GM12872 (cell line): ENCODE results near the gene RPS6KA3.

ENCODE experiments used
- TF ChIP-seq, protein P1 (sequence below): IDR thresholded peaks from 3 replicates; pipeline ENCODE4 v1.5.1; 2011; ENCODE audit warnings: low read depth, mild to moderate bottlenecking, low read length, moderate library complexity; ENCODE audit not compliant: insufficient read depth

RPS6KA3 gene

DNA sequence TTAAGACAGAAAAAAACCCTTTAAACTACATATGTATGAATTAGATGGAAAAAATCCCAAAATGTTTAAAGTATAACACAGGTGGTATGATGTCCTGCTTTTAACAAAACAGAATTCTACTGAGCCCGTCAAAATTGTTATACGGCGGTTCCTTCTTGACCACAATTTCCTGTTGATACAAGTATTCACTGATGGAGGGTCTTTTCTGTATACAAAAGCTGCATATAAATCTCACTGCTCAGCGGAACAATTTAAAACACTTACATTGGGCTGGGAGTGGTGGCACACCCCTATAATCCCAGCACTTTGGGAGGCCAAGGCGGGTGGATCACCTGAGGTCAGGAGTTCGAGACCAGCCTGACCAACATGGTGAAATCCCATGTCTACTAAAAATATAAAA, 62.4 kb downstream of the RPS6KA3 start:
- TF ChIP-seq, protein P1, sequence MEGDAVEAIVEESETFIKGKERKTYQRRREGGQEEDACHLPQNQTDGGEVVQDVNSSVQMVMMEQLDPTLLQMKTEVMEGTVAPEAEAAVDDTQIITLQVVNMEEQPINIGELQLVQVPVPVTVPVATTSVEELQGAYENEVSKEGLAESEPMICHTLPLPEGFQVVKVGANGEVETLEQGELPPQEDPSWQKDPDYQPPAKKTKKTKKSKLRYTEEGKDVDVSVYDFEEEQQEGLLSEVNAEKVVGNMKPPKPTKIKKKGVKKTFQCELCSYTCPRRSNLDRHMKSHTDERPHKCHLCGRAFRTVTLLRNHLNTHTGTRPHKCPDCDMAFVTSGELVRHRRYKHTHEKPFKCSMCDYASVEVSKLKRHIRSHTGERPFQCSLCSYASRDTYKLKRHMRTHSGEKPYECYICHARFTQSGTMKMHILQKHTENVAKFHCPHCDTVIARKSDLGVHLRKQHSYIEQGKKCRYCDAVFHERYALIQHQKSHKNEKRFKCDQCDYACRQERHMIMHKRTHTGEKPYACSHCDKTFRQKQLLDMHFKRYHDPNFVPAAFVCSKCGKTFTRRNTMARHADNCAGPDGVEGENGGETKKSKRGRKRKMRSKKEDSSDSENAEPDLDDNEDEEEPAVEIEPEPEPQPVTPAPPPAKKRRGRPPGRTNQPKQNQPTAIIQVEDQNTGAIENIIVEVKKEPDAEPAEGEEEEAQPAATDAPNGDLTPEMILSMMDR, result no peak

DNA sequence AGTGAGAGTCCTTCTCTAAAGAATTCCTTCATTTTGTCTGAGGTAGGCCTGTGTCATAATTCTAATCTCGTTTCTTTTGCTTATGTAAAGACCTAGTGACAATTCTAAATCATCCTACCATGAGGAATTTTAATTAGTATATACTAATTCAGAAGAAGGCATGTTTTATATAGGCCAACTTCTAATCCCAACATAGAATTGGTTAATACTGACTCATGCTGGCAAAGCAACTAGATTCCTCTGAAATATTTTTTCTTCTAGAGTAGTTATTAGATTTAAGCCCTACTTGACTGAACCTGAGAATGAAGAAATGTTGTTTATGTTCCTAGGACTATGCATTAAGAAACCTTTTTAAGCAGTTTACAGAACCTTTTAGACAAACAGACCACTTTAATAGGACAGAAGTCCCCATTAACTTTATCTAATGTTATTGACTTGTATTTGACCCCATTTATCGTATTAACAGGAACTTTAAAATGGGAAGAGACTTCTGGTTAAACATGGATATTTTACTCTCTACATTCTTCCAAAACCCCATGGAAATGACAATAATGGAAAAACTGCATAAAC, 69.0 kb downstream of the RPS6KA3 start:
- TF ChIP-seq, protein P1, result no peak

DNA sequence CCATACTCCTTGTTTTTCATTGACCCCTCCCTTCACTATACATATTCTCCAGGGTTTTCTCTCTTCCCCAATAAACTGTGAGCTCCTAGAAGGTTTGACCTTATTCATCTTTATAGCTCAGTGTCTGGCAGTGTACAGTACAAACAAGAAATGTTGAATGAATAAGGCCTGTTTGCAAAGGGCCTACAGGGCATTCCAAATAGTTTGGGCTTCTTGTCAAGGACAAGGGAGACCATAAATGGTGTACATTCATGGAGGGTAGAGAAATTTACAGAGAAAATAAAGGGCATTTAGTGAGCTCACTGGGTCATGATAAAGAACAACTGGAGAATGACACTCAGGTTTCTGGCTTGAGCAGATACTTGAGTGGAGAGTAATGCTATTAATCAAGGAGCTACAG, 77.5 kb downstream of the RPS6KA3 start:
- TF ChIP-seq, protein P1, result no peak

DNA sequence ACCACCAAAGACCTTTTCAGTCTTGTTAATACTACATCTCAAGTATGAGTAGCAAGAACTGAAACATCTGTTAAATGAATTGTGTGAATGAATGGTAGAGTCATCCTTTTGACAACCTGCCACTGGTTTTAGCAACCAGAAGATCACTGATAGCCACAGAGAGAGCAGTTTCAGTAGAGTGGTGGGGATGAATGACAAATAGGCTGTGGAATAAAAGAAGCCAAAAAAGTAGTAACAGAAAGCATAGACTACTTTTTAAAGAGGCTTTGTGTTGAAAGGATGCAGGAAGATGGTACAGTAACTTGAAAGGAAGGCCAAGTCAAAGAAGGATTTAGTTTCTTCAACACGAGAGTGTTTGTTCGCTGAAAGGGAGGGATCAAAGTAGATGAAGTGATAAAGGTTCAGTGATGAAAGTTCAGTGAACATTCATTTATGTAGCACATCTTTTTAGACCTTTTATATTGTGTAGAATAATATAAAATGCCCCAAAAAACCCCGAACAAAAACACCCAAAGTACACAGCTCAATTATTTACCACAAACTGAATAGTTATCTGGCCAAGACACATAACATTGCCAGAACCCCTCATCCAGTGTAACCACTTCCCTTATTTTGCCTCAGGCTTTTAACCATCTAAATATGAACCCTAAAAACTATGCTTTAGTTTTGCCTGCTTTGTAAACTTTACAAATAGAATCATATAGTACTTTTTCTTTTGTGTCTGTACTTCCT, 84.9 kb downstream of the RPS6KA3 start:
- TF ChIP-seq, protein P1, result no peak

DNA sequence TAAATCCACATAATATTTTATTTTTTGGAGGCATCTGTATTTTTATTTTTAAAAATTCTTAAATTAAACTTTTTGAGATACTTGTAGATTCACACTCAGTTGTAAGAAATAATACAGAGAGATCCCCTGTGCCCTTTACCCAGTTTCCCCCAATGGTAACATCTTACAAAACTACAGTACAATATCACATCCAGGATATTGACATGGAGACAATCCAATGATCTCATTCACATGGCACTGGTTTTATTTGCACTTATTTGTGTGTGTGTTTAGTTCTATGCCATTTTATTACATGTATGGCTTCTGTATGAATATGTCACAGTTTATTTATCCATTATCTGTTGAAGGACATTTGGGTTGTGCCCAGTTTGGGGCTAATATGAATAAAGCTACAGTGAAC, 89.6 kb downstream of the RPS6KA3 start:
- TF ChIP-seq, protein P1, result no peak

DNA sequence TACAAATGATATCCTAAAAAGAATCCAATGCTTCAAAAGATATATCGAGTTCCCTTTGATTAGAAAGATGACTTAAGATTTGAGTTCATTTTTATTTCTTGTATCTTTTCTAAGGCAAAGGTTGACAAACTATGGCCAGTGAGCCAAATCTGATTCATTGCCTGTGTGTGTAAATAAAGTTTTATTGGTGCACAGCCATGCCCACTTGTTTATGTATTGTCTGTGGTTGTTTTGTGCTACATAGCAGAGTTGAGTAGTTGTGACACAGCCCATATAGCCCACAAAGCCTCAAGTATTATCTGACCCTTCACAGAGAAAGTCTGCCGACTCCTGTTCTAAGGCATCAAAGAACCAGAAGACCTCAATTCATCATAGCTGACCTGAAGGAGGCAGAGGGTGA, 92.9 kb downstream of the RPS6KA3 start:
- TF ChIP-seq, protein P1, result no peak

DNA sequence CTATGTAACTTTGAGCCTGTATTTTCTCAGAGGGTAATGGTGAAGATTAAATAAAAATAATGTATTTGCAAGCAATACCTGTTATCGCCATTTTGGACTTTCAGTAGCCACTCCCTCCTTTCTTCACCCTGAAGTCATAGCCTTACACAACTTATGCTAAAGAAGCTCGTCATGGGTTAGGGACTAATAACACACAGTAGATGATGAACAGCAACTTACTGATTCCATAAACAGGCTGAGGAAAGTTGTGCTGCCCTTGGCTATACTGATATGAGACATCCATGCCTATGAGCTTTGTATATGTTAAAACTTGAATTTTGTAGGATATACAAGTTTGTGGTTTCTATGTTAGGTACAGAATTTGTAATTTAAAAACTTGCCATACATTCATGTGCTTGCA, 93.4 kb downstream of the RPS6KA3 start:
- TF ChIP-seq, protein P1, result no peak
